Left ventricle myocardium superior (tissue), 1 donor: ENCODE data around the gene PDK2. TPM values are rescaled to one million over a fixed set of nuclear protein-coding genes. Genes with fewer than 3 reads are reported as not detected.
A peak's percentile ranks its signal among the peaks of the same experiment; 100 is the strongest.

ENCODE experiments used
- ATAC-seq: fragments of 200-7000 bp; cut with Tn5 transposase; one replicate; pipeline ENCODE4 v1.9.1; 2020; ENCODE audit warnings: mild to moderate bottlenecking, moderate library complexity
- DNase-seq: peaks from one replicate; pipeline ENCODE4 v3.0.0-alpha.2; 2020
- intact Hi-C: fragments of 100-400 bp; cut with micrococcal nuclease; formaldehyde crosslinking; loops from one replicate; pipeline ENCODE4 v1.11.0; 2022
- total RNA-seq: library from RNA; stranded (reverse); fragmentation: NEBNext Ultra II Directional; extraction: Animal tissue kit (Norgen Biotek cat#: 25700); gene quantifications from one replicate; pipeline ENCODE4 v1.2.1, GENCODE V29; 2021
- donor health status: DM: no; HTN: yes; CAD: no; lungs with severe emphysema.

The PDK2 gene
- total RNA-seq, 1 donor from 2014 or later: 277 TPM

DNA sequence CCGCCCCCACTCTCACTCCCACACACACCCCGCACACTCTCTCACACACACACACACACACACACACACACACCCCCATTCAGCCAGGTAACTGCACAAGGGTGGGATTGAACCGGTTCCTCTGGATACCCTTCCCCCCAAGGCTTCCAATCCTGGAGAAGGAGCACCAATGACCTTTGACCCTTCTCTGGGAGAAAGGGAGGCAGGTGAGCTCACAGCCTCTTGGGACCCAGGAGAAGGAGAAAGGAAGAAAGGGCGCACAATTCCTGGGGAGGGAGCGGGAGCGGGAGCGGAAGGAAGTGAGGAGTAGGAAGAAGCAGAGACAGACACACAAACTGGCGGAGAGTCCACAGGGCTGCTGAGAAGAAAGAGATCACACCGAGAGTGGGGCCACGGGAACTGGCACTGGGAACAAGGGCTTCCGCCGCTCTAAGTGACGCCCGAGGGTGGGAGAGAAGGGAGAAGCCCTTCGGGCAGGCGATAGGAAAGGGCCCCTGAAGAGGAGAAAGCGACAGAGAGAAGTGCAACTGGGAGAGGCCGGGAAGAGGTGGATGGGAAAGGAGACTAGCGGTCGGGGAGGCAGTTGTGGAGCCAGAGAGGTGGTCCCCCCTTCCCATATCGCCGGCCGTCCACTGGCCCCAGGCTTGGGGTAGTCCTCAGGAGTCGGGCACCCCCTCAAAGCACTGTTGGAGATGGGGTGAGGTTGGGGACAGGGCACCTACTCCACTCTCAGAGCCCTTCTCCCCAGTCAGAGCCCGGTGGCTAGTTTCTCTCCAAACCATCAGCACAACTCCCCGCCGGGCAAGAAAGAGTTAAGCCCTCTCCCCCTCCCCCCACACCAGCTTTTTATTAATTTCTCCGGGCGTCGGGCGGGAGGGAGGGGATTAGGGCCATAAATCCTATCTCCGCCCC lies 33.5 kb downstream of the PDK2 start:
- intact Hi-C loops: no loop called here
- DNase-seq: no peak
- ATAC-seq: no peak

DNA sequence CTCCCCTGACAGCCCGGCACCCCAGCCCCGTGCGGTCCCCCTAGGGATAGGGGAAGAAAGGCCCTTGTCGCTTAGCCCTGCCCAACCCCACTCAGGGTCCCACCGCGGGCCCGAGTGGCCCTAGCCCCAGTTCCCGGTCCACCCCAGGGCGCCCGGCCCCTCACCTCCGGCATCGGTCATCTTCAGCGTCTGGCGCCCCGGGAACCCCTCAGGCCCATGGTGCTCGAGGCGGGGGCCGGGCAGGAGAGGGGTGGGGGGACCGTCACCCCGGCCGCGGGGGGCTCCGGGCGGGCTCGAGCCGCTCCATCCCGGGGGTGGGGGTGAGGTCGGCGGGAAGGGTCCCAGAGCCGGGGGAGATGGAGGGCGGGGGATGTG lies 34.2 kb downstream of the PDK2 start:
- intact Hi-C loops: no loop called here
- ATAC-seq (no peak), DNase-seq (no peak)

GRCh38 chr17:50129728-50130558 lies 34.8 kb downstream of the PDK2 start, which contains the start of gene SAMD14:
SAMD14 (minus strand) TSS chr17:50130160; CDS start chr17:50124959, 5,201 bp downstream.
- peak; percentile 44 for ATAC-seq
- DNase-seq: peak; percentile 57
- intact Hi-C loops: no loop called here

DNA sequence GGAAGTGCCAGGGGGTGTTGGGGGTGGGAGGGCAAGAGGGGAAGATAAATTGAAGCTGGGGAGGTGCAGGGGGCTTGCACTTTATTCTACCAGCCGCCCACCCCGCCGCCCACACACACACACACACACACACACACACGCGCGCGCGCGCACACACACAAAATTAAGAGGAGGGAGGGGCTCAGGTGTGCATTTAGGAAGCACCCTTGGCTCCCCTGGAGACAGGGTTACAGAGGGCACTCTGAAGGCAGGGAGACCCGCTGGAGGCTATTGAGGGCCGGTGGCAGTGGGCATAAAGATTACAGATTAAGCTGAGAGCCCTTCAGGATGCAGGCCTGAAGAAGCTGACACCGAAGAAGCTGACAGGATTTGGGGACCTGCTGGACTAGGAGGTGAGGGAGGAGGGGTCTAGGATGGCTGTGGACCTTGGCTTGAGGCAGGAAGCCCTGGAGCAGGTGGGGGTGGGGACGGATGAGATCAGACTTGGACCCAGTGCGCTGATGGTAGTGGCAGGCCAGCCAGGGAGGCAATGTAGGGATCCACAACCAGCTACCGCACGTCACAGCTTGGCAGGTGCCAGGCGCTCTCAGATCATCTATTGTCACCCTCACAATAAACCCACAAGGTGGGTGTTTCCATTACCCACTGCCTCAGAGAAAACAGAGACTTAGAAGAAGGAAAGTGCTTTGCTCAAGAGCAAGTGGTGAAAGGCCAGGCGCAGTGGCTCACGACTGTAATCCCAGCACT lies 35.6 kb downstream of the PDK2 start:
- intact Hi-C loops: no loop called here
- DNase-seq: no peak
- ATAC-seq: peak; percentile 10

- ATAC-seq: no peak
Measured at GRCh38 chr17:50132104-50132794, 37.1 kb downstream of the PDK2 start.

DNA sequence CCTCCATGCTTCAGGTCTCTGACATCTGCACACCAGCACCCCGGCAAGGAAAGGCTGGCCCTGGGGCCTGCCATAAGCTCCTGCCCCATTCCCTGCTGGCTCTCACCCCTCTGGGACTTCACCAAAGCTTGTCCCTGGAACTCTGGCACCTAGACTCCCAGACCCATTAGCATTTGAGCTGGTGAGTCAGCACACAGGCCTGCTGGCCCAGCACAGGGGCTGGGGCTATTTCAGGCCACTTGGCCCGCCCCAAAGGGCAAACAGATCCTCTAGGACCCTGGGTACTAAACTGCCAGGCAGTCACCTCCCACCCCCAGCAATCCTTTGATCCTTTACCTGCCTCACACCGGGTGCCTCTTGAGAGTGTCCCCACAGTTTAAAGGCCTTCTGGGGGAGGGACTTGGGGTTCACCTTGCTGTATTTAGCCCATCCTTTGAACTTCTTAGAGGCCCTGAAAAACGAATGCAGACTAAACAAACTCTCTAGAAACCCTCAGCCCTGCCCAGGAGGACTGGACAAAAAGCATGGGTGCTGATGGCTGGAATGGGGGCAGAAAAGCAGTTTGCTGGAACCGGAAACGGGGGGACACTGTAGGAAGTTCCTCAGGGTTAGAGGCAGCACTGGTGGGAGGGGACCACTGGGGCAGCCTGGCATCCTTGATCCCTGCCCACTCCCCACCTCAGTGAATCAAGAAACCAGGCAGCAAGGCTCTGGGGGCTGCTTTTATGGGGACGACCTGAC lies 38.0 kb downstream of the PDK2 start:
- DNase-seq (peak; percentile 69), ATAC-seq (peak; percentile 82)
- intact Hi-C loops: no loop called here

More at GRCh38 chr17:50132104-50132794, 37.1 kb downstream of the PDK2 start:
- intact Hi-C loops: no loop called here
- DNase-seq: no peak

DNA sequence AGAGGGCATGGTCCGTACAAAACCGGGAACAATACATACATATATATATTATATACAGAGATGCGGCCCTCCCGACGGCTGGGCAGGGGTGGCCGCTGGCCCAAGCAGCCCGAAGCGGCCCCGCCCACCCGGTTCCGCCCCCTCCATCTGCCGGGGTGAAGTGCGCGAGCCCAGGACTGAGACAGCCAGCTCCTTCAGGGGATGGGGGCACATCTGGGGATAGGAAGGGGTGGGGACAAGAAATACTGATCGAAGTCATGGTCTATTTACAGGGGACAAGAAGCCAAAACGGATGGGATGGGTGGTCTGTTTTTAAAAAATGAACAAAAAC lies 38.6 kb downstream of the PDK2 start:
- ATAC-seq: peak; percentile 8
- peak; percentile 53 for DNase-seq
- intact Hi-C loops: no loop called here

GRCh38 chr17:50134206-50135110 lies 39.3 kb downstream of the PDK2 start:
- no peak for DNase-seq
- no peak for ATAC-seq
- intact Hi-C loops: no loop called here

DNA sequence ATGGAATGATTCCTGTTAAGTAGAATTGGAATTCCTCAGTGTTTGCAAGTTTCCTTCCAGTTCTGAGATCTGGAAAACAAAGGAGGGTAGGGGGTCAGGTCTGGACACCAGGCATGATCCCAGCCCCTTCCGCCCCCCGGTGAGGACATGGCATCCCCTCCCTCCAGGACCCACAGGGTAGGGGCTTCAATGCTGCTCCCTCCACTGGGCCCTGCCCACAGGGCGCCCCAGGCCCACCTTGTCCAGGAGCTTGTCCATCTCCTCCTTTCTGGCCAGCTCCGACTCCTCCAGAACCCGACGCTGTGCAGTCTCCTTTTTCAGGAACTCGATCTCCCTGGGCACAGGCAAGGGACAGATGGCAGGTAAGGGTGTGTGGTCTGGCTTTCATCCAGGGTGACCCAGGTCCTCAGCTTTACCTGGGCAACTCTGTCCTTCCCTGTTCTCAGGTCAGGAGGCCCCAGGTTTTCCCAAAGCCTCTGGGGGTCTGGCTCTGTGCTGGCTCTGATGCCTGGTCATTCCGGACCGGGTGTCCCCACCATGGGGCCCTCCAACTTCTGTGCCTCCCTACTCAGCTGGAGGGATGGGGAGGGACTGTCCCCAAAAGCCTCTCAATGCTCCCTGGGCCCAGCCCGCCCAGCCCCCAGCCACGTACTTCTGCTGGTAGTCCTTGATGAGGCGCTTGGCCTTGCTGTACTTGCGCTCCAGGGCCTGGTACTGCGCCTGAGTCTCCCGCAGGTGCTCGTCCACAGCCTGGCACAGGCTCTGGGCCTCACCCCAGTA lies 40.4 kb downstream of the PDK2 start:
- ATAC-seq: no peak
- no peak for DNase-seq
- intact Hi-C loops: no loop called here

DNA sequence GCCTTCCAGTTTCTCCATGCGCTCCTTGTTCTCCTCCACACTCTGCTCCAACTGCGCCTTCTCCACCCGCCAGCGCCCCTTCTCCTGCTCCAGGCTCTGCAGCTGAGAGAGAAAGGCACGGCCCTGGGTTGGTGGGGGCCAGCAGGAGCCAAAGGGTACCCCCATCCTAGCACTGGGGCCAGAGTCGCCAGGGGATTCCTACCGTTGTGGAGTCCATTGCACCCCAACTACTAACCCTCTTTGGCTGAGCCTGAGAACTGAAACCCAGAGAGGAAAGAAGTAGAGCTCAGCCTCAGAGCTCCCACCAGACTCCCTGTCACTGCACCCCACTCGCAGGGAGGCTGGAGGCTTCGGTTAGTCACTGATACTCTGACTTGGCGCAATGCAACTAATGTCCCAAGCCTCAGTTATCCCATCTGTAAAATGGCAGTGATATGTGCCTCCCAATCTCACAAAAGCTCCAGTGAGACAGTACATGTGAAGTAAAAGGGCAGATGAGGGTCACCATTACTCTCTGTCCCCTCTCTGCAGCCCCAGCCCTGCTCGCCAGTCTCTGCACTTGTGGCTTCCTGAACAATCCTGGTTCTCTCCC lies 41.0 kb downstream of the PDK2 start:
- intact Hi-C loops: no loop called here
- DNase-seq (no peak), ATAC-seq (no peak)

GRCh38 chr17:50137042-50137441 lies 41.9 kb downstream of the PDK2 start:
- intact Hi-C loops: no loop called here
- DNase-seq: no peak
- ATAC-seq: no peak

- intact Hi-C loops: no loop called here
- DNase-seq: no peak
- no peak for ATAC-seq
Measured at GRCh38 chr17:50139185-50139783, 44.1 kb downstream of the PDK2 start.

- ATAC-seq: peak; percentile 79
- intact Hi-C loops: no loop called here
- DNase-seq: peak; percentile 83
Measured at GRCh38 chr17:50139950-50140885, 45.1 kb downstream of the PDK2 start.

DNA sequence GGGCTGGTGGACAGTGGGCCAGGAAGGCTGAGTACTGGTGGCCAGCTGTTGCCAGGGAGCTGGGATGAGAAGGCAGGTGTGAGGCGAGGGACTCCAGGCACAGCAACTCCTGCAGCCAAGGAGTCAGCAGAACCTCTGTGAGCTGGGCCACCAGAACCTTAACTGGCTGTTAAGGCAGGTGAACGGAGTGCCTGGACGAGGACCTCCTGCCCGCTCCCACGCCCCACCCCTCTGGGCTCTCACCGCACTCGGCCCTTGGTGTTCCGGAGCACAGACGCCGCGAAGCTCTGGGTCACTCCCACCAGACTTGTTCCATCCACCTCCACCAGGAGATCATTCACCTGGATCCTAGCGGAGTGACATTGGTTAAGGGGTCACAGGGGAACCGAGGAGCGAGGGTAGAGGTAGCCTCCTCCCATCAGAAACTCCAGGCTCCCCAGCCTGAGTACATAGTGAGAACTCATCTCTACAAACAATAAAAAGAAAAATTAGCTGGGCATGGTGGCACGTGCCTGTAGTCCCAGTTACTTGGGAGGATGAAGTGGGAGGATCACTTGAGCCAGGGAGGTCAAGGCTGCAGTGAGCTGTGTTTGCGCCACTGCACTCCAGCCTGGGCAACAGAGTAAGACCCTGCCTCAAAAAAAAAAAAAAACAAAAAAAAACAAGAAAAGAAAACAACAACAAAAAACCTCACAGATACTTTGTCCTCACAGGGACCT lies 46.0 kb downstream of the PDK2 start:
- DNase-seq (no peak), ATAC-seq (no peak)
- intact Hi-C loops: no loop called here
